Sigmoid colon (tissue), 4 donors: ENCODE results near the gene RPL22.

Source experiments
- CTCF ChIP-seq, 4 experiments: fragments of 450-650 bp in 3 of 4; fragments of 200-600 bp in 1 of 4; IDR thresholded peaks; one replicate each; pipeline ENCODE4 v1.5.1; 2016 to 2019; ENCODE audit warnings: antibody characterized with exemption in 4 of 4, mild to moderate bottlenecking in 3 of 4, moderate library complexity in 2 of 4
- EP300 ChIP-seq, 4 donors: sonication (generic); formaldehyde crosslinking; IDR thresholded peaks; one replicate each; pipeline ENCODE4 v1.6.1; 2017; ENCODE audit warnings: antibody characterized with exemption in 4 of 4

GRCh38 chr1:6225651-6226050 is 26.3 kb upstream of the RPL22 start:
- TF ChIP-seq CTCF (IDR thresholded peaks at IDR 0.05) (no peak), EP300 (IDR thresholded peaks at IDR 0.05) (no peak)
